Stimulated activated CD8-positive, alpha-beta memory T cell treated with anti-CD3 and anti-CD28 coated beads, Interleukin-15, amount 100 ng/mL, for 1 hour (primary cell): Measurements from ENCODE around the gene VMAC.

Experiments
- DNase-seq: peaks from one replicate; pipeline ENCODE4 v3.0.0-alpha.2; 2020; ENCODE audit warnings: low read depth

VMAC gene

DNA sequence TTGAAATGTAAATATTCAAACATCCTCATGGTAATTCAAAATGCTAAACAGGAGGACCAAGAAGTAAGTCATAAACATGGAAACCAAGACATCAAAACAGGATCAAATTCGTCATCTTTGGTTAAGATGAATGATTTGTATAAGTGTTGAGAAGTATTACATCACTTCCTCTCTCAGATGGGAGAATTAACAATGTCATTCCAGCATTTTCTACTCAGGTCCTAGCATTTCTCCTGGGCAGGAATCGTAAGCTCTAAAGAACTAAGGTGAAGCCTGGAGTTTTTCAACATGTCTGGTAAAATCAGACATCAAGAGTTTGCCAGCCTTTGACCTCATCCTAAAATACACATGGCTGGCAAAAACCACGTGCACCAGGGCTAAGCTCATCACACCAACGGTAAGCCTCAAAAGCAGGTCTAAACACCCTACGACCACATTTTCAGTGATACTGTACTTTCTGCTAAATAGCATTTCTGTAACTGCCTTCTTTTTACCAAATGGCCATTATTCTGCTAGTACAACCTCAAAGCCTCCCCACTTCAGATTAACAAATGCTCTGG, 48.4 kb downstream of the VMAC start:
- no peak for DNase-seq

DNA sequence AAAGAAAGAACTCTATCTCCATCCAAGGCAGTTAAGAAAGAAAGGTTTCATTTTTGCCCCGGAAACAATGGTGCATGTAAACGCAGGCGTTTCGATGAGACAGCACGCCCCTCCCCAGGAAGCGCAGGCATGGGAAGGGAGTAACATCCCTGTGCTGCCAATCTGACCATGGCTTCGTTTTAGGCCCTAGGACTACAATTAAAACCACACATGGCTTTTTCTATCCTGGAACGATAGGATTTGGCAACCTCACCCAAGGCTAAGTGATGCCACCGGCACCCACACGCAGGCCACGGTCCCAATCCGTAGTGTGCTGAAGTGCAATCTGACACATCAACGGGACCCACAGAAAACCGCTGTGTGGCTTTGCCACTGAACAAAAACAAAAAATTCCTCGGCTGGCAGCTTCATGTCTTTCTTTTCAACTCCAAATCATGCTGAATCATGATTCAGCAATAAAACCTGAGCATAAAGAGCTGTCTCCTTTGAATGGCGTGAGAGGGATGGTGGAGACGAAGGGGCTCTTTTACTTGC, 49.1 kb downstream of the VMAC start:
- peak; percentile 4 for DNase-seq

DNA sequence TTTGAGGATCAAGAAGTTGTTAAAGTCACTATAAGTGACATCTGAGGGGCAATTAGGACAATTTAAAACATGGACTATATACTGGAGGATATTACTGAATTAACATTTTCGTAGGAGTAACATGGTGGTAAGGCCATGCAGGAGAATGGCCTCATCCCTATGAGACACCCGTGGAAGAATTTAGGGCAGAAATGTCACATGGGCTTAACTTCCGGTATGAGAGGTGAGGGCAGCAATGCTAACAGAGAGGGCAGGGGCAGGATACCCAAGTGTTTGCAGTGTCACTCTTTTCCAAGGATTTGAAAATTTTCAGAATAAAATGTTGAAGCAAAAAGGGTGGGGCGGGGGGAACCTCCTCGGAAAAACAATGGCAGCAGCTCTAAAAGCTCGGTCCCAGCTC, 49.6 kb downstream of the VMAC start:
- DNase-seq, result no peak

DNA sequence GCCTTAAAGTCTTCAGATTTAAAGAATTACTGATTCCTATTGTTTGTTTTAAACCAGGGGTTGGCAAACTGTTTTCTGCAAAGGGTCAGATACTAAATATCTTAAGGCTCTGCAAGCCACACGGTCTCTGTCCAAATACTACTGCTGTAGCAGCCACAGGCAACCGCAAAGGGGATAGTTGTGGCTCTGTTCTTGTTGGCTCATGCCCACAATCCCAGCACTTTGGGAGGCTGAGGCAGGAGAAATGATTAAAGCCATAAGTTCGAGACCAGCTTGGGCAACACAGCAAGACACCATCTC, 50.9 kb downstream of the VMAC start:
- DNase-seq, result no peak

DNA sequence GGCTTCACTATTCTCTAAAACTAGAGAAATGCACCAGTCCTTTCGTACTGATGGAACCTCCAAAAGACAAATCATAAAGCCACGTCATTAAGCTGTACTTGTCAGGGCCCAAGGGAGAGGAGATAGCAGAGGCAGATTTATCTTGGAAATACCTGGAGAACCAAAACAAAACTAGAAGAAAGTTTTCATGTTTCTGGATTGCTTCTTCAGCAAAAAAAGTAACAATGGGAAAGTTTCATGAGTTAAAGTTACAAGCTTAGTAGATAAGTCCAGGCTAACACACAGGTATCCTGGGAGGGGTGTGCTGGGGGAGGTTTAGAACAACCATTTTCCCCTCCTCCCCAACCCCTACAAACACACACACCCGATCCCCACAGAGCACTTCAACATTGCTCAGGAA, 51.7 kb downstream of the VMAC start:
- no peak for DNase-seq

DNA sequence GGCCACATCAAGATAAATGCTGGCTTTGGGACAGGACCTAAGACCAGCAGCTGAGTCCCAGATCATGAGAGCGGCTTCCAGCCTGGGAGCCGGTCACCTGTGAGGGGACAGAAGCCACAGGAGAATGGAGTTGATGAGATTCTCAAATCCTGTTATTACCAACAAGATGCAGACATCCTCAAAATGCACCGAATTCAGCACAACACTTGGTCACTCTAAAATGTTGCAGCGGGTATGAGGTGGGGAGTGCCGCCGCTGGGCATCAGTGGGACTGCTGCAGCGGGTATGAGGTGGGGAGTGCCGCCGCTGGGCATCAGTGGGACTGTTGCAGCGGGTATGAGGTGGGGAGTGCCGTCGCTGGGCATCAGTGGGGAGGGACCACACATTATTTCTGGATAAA, 52.1 kb downstream of the VMAC start:
- DNase-seq, result no peak

DNA sequence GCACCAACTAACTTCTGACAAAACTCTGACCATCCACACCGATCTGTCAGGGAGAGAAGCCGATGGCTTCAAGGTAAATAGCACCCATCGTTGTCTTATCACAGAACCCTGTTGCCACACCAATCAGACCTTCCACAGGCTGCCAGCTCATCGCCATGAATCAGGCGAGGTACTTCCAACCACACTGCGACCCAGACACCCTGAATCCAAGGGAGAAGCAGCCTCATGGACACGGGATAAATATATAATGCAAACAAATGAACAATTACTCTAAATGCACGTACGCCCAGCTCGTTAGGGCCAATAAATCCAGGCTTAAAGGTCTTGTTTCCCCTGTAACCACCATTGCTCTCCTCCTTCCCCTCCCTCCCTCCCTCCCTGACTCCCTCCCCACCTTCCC, 52.5 kb downstream of the VMAC start:
- DNase-seq, result no peak

DNA sequence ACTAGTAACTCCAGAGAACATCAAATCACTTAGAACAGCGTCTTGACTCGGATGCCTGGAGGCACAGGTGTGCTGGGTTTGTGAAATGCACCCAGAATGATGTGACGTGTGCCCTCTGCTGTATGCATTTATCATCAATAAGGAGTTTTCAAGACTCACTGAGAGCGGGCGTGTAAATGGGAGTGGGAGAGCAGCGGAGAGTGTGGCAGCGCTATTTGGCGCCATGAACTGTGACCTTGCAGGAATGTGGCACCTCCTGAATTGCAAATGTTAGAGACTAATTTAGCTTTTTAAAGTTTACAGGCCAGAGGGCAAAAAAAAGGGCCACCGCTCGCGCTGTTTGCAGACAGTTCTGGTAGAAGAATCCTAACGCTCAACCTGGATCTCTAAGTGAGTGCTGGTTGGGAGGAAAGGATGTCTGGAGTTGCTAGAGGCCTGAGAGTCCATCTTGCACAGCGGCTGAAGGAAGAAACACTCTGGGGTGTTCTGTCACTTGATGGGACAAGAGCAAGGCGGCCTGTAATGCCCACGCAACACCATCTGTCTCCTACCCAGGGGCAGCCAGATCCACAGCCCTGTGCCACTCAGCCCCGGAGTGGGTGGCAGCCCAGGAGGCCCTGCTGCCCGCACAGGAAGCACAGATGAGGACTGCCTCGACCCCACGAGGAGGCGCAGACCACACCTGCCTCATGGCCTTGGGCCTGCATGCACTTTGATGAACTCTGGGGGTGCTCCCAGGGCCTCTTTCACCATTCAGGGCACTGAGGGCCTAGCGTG, 53.6 kb downstream of the VMAC start:
- no peak for DNase-seq

DNA sequence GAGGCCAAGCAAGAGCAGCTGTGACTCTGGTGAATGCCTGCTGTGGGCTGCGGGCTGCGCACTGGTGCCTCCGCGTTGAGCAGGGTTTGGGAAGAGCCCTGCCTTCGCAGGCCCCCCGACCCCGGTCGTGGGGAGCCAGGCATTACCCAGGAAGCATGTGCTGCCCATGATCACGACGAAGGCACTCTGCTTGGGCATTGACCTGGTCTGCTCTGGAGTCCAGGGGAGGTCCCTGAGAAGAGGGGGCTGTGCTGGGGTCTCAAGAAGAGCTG, 54.1 kb downstream of the VMAC start:
- DNase-seq, result no peak

DNA sequence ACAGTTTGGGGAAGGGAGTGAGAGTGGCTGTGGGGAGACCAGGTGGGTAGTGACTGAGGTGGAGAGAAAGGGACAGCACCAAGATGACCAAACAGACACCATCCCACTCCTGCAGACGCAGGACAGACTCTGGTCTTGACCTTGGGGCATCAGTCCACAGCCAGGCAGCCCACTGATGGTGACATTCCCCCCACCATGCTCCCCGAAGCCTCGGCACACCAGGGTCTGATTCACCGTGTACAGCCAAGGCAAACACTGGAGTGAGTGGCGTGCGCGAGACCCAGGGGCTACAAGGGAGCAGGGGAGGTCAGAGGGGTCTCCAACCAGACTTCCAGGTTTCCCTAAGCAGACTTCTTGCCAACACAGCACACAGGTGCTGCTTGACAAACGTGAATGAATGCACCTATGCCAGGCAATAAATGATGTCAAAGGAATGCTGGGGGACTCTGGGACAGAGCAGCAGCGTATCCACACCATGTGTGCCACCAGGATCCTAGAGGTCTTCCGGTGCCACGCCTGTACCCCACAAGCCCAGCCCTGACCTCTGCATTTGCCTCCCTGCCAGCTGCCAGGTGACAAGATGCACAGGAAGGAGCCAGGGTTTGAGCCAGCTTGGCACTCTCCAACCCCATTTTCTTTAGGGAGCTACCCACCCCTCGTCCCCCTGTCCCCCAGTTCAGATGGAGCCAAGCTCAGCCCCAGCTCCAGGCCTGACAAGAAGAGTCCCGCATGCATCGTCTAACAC, 54.8 kb downstream of the VMAC start:
- no peak for DNase-seq
